Measurements from ENCODE around the gene ZDHHC5.

The ZDHHC5 gene

GRCh38 chr11:57637626-57638004 is 30.3 kb upstream of the ZDHHC5 start:
- TF ChIP-seq CTCF (IDR thresholded peaks at IDR 0.05; ENCODE audit: low read depth, low read length): no peak
- no peak for DNase-seq
- Histone ChIP-seq H3K27me3 (no peaks in the 10 kb centered on the region), H3K9me3 (no peaks in the 10 kb centered on the region), H3K4me1 (no peaks in the 10 kb centered on the region), H3K4me3 (ENCODE audit: low read depth, low read length) (peak overlapping the region; percentile 77), H3K36me3 (no peaks in the 10 kb centered on the region)

GRCh38 chr11:57638005-57638781 is 29.7 kb upstream of the ZDHHC5 start:
- TF ChIP-seq CTCF (IDR thresholded peaks at IDR 0.05; ENCODE audit: low read depth, low read length): no peak
- H3K36me3 ChIP-seq: no peaks in the 10 kb centered on the region
- H3K9me3 ChIP-seq: no peaks in the 10 kb centered on the region
- no peaks in the 10 kb centered on the region for H3K27me3 ChIP-seq
- H3K4me3 ChIP-seq (ENCODE audit: low read depth, low read length): peak overlapping the region; percentile 77
- DNase-seq: peak; percentile 63
- no peaks in the 10 kb centered on the region for H3K4me1 ChIP-seq

- Histone ChIP-seq H3K9me3 (no peaks in the 10 kb centered on the region), H3K4me1 (no peaks in the 10 kb centered on the region), H3K27me3 (no peaks in the 10 kb centered on the region), H3K36me3 (no peaks in the 10 kb centered on the region), H3K4me3 (ENCODE audit: low read depth, low read length) (peak overlapping the region; percentile 77)
- DNase-seq: no peak
- no peak for TF ChIP-seq CTCF (IDR thresholded peaks at IDR 0.05; ENCODE audit: low read depth, low read length)
Measured at GRCh38 chr11:57638811-57639320, 29.0 kb upstream of the ZDHHC5 start.

GRCh38 chr11:57639321-57640067 is 28.4 kb upstream of the ZDHHC5 start:
- TF ChIP-seq CTCF (IDR thresholded peaks at IDR 0.05; ENCODE audit: low read depth, low read length): no peak
- DNase-seq: peak; percentile 28
- peak overlapping the region; percentile 77 for H3K4me3 ChIP-seq (ENCODE audit: low read depth, low read length)
- H3K36me3 ChIP-seq: no peaks in the 10 kb centered on the region
- H3K27me3 ChIP-seq: no peaks in the 10 kb centered on the region
- H3K4me1 ChIP-seq: no peaks in the 10 kb centered on the region
- no peaks in the 10 kb centered on the region for H3K9me3 ChIP-seq

- no peak for DNase-seq
- TF ChIP-seq CTCF (IDR thresholded peaks at IDR 0.05; ENCODE audit: low read depth, low read length): no peak
- H3K4me1 ChIP-seq: no peaks in the 10 kb centered on the region
- no peaks in the 10 kb centered on the region for H3K9me3 ChIP-seq
- H3K27me3 ChIP-seq: no peaks in the 10 kb centered on the region
- H3K4me3 ChIP-seq (ENCODE audit: low read depth, low read length): no peak overlapping the region
- H3K36me3 ChIP-seq: no peaks in the 10 kb centered on the region
Measured at GRCh38 chr11:57640068-57640800, 27.7 kb upstream of the ZDHHC5 start.
